ENCODE results near the gene DAW1. TPM values are rescaled to one million over a fixed set of nuclear protein-coding genes. Genes with fewer than 3 reads are reported as not detected.

Gene DAW1
- total and polyA plus RNA-seq, 3 donors from 2014 or later, result 25.2 to 105 (median 31.2) TPM

DNA sequence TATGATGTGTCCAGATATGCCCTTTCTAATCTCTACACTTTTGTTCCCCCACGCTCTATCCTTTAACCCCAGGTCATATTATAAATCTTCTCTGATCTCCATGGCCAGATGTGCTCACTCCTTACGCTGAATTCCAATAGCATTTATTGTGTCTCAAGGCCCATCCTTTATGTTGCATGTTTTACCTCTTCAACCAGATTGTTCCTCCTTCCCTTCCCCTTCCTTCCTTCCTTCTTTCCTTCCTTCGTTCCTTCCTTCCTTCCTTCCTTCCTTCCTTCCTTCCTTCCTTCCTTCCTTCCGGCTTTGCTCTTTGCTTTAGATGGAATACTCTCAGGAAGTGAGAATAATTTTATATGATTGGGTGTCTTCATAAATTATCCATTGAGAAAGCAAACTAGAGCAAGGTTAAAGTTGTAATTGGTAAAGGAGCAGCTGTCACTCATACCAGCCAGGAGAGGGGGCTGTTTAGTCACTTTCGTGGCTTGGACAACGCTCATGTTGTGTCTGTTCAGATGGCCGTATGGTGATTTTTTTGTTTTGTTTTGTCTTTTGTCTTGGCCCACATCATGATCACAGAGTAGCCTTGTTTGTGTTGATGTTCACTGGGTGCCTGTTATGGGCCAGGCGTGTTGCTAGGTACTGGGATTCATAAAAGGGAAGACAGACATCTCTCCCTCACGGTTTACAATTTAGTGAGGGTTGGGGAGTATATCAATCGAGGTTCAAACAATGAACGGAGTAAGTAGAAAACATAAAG lies 68.0 kb downstream of the DAW1 start:
- Histone ChIP-seq H3K4me1 (no peaks in the 10 kb centered on the region), H3K4me3 (no peak overlapping the region), H3K9me3 (no peaks in the 10 kb centered on the region), H3K27me3 (no peaks in the 10 kb centered on the region), H3K27ac (no peak overlapping the region), H3K36me3 (ENCODE audit: low read depth, missing control alignments) (no peaks in the 10 kb centered on the region)
- WGBS, 2 donors, result 56 to 62% methylated on average over 11 of the region's 11 CpGs
- DNase-seq, result peak; percentile 21
- no peak for TF ChIP-seq POLR2A (IDR thresholded peaks at IDR 0.05)
- TF ChIP-seq CTCF (IDR thresholded peaks at IDR 0.05), result peak in 1 of 3 experiments; percentile 29
- intact Hi-C loops (cut with DNase I; ENCODE audit: low total_unique reads), result no loop called here

- 75 to 91% methylated on average over 2 of the region's 2 CpGs for WGBS, 2 donors
- Histone ChIP-seq H3K27ac (no peak overlapping the region), H3K36me3 (ENCODE audit: low read depth, missing control alignments) (no peaks in the 10 kb centered on the region), H3K4me1 (no peaks in the 10 kb centered on the region), H3K9me3 (no peaks in the 10 kb centered on the region), H3K27me3 (no peaks in the 10 kb centered on the region), H3K4me3 (no peak overlapping the region)
- TF ChIP-seq POLR2A (IDR thresholded peaks at IDR 0.05) (no peak), CTCF (IDR thresholded peaks at IDR 0.05) (no peak)
- DNase-seq, result no peak
- intact Hi-C loops (cut with DNase I; ENCODE audit: low total_unique reads), result no loop called here
These were observed 70.6 kb downstream of the DAW1 start for GRCh38 chr2:227942021-227942420.

DNA sequence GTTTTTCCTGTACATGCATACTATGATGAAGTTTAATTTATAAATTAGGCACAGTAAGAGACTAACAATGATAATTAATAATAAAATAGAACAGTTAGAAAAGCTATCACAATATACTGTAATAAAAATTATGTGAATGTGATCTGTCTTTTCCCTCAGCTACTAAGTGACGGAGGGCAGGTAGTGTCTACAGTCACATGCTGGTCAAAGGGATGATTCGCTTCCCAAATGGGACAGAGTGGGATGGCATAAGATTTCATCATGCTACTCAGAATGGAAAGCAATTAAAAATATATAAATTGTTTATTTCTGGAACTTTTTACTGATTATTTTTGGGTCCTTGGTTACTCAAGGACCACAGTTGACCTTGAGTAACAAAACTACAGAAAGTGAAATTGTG lies 71.5 kb downstream of the DAW1 start:
- intact Hi-C loops (cut with DNase I; ENCODE audit: low total_unique reads), result no loop called here
- no peak overlapping the region for H3K27ac ChIP-seq
- H3K9me3 ChIP-seq, result no peaks in the 10 kb centered on the region
- no peaks in the 10 kb centered on the region for H3K27me3 ChIP-seq
- WGBS, 2 donors, result 88 to 89% methylated on average over 2 of the region's 2 CpGs
- no peak overlapping the region for H3K4me3 ChIP-seq
- TF ChIP-seq CTCF (IDR thresholded peaks at IDR 0.05) (no peak), POLR2A (IDR thresholded peaks at IDR 0.05) (no peak)
- no peaks in the 10 kb centered on the region for H3K36me3 ChIP-seq (ENCODE audit: low read depth, missing control alignments)
- H3K4me1 ChIP-seq, result no peaks in the 10 kb centered on the region
- no peak for DNase-seq

DNA sequence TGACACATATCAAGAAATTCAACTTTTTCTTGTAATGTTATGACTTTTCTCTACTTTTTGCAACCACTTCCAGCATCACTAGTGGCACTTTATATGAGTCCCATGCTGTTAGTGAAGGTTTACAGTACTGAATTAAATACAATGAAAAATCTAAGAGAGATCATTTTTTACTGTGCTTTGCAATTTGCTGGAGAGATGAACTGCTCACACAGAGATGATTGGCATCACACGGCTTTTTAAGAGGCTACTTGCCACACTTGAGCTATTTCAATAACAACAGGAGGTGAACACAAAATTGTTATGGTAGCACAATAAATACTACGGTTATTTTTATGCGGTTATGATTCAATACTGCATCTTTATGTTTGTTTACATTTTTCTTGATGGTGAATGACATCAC lies 88.9 kb downstream of the DAW1 start:
- intact Hi-C loops (cut with DNase I; ENCODE audit: low total_unique reads), result no loop called here
- no peaks in the 10 kb centered on the region for H3K36me3 ChIP-seq (ENCODE audit: low read depth, missing control alignments)

More for the DNA sequence above, 88.9 kb downstream of the DAW1 start:
- Histone ChIP-seq H3K4me3 (no peak overlapping the region), H3K4me1 (no peaks in the 10 kb centered on the region), H3K9me3 (no peaks in the 10 kb centered on the region), H3K27ac (no peak overlapping the region), H3K27me3 (no peaks in the 10 kb centered on the region)
- DNase-seq, result no peak
- no peak for TF ChIP-seq CTCF (IDR thresholded peaks at IDR 0.05)
- TF ChIP-seq POLR2A (IDR thresholded peaks at IDR 0.05), result no peak
- WGBS, 2 donors, result 87 to 94% methylated on average over 3 of the region's 3 CpGs

Measured in testis (tissue), 3 donors.